Neural progenitor cell (in vitro differentiated cells): Measurements from ENCODE around the gene EMSY. TPM values are rescaled to one million over a fixed set of nuclear protein-coding genes. Genes with fewer than 3 reads are reported as not detected.

ENCODE experiments used
- DNase-seq: peaks from one replicate; pipeline ENCODE4 v3.0.0-alpha.2; 2016; ENCODE audit warnings: low spot score
- H2AFZ ChIP-seq: fragments of 200-600 bp; sonication (generic); replicated peaks from 2 replicates; pipeline ENCODE4 v1.6.1; 2016; ENCODE audit warnings: antibody characterized with exemption
- H3F3A ChIP-seq: fragments of 200-600 bp; sonication (generic); 2 replicates; pipeline ENCODE4 v1.6.1; 2016; ENCODE audit warnings: antibody characterized with exemption, low read depth
- H3K27ac ChIP-seq: fragments of 200-600 bp; sonication (generic); 2 replicates; pipeline ENCODE4 v1.5.1; 2016; ENCODE audit warnings: mild to moderate bottlenecking
- H3K27me3 ChIP-seq: fragments of 200-600 bp; sonication (generic); 2 replicates; pipeline ENCODE4 v1.6.1; 2016; ENCODE audit warnings: mild to moderate bottlenecking, moderate library complexity
- H3K36me3 ChIP-seq: fragments of 200-600 bp; sonication (generic); 2 replicates; pipeline ENCODE4 v1.5.1; 2016
- H3K4me1 ChIP-seq: fragments of 200-600 bp; sonication (generic); 2 replicates; pipeline ENCODE4 v1.6.1; 2016; ENCODE audit warnings: mixed run types
- H3K4me2 ChIP-seq: fragments of 200-600 bp; sonication (generic); 2 replicates; pipeline ENCODE4 v1.6.1; 2016
- H3K4me3 ChIP-seq: fragments of 200-600 bp; sonication (generic); 2 replicates; pipeline ENCODE4 v1.5.1; 2016
- H3K79me2 ChIP-seq: fragments of 200-600 bp; sonication (generic); 2 replicates; pipeline ENCODE4 v1.6.1; 2016; ENCODE audit warnings: low read depth
- H3K9ac ChIP-seq: fragments of 200-600 bp; sonication (generic); 2 replicates; pipeline ENCODE4 v1.6.1; 2016
- H3K9me3 ChIP-seq: fragments of 200-600 bp; sonication (generic); 2 replicates; pipeline ENCODE4 v1.5.1; 2016; ENCODE audit warnings: low read depth
- H4K20me1 ChIP-seq: fragments of 200-600 bp; sonication (generic); 2 replicates; pipeline ENCODE4 v1.6.1; 2016; ENCODE audit warnings: low read depth
- H3K27ac Mint-ChIP-seq: 3 replicates; pipeline ENCODE4 v1.8.0; 2021; ENCODE audit warnings: mixed read lengths
- H3K27me3 Mint-ChIP-seq: 2 replicates; pipeline ENCODE4 v1.8.0; 2022; ENCODE audit warnings: low read depth, mild to moderate bottlenecking, inconsistent platforms, moderate library complexity, mixed read lengths; ENCODE audit not compliant: insufficient read depth
- H3K36me3 Mint-ChIP-seq: 3 replicates; pipeline ENCODE4 v1.8.0; 2021; ENCODE audit warnings: mixed read lengths
- H3K4me1 Mint-ChIP-seq: 3 replicates; pipeline ENCODE4 v1.8.0; 2021; ENCODE audit warnings: mixed read lengths
- H3K4me3 Mint-ChIP-seq: 3 replicates; pipeline ENCODE4 v1.8.0; 2021; ENCODE audit warnings: mild to moderate bottlenecking, moderate library complexity, mixed read lengths
- H3K9me3 Mint-ChIP-seq: 3 replicates; pipeline ENCODE4 v1.8.0; 2020; ENCODE audit warnings: mixed read lengths
- CTCF ChIP-seq: fragments of 200-600 bp; sonication (generic); IDR thresholded peaks from 2 replicates; pipeline ENCODE4 v1.5.1; 2017; ENCODE audit warnings: antibody characterized with exemption, mild to moderate bottlenecking
- EZH2 ChIP-seq: fragments of 200-600 bp; sonication (generic); IDR thresholded peaks from 2 replicates; pipeline ENCODE4 v1.6.1; 2017; ENCODE audit warnings: antibody characterized with exemption, mild to moderate bottlenecking, moderate library complexity
- EZH2phosphoT487 ChIP-seq: fragments of 200-600 bp; sonication (generic); IDR thresholded peaks from 2 replicates; pipeline ENCODE4 v1.6.1; 2017; ENCODE audit warnings: antibody characterized with exemption
- total RNA-seq: library from RNA; depleted of rRNA; stranded (reverse); fragments of >200 nt; gene quantifications from 2 replicates; pipeline ENCODE4 v1.2.3, GENCODE V29; 2015; ENCODE audit warnings: low replicate concordance

The EMSY gene
- total RNA-seq, 1 donor from 2014 or later, result 92.0 TPM

GRCh38 chr11:76599041-76600013, 154.5 kb downstream of the EMSY start:
- H3K9me3 Mint-ChIP-seq, result no peaks in the 10 kb centered on the region
- no peak overlapping the region for H3K27ac ChIP-seq
- no peaks in the 10 kb centered on the region for H3K36me3 Mint-ChIP-seq
- peaks cover 4% of the 10 kb centered on the region for H3K27me3 Mint-ChIP-seq
- H3K36me3 ChIP-seq, result no peaks in the 10 kb centered on the region
- no peaks in the 10 kb centered on the region for H4K20me1 ChIP-seq
- no peaks in the 10 kb centered on the region for H3K4me1 Mint-ChIP-seq
- no peaks in the 10 kb centered on the region for H3F3A ChIP-seq
- H3K4me2 ChIP-seq, result no peak overlapping the region
- no peak overlapping the region for H3K27ac Mint-ChIP-seq
- DNase-seq, result no peak
- no peak overlapping the region for H3K4me3 Mint-ChIP-seq
- no peak overlapping the region for H3K4me3 ChIP-seq
- H3K9ac ChIP-seq, result no peak overlapping the region
- H3K79me2 ChIP-seq, result no peaks in the 10 kb centered on the region
- no peaks in the 10 kb centered on the region for H3K9me3 ChIP-seq
- peak overlapping the region; percentile 30 for H2AFZ ChIP-seq
- TF ChIP-seq CTCF (no peak), EZH2phosphoT487 (no peak), EZH2 (no peak)
- peaks cover 8% of the 10 kb centered on the region for H3K4me1 ChIP-seq
- H3K27me3 ChIP-seq, result no peaks in the 10 kb centered on the region

- H3K4me1 Mint-ChIP-seq, result no peaks in the 10 kb centered on the region
- Histone ChIP-seq H3F3A (no peaks in the 10 kb centered on the region), H3K36me3 (no peaks in the 10 kb centered on the region), H2AFZ (no peak overlapping the region), H3K4me1 (peaks cover 8% of the 10 kb centered on the region), H3K4me2 (no peak overlapping the region), H3K9ac (no peak overlapping the region), H3K4me3 (no peak overlapping the region), H3K27ac (no peak overlapping the region), H4K20me1 (no peaks in the 10 kb centered on the region), H3K9me3 (no peaks in the 10 kb centered on the region), H3K27me3 (no peaks in the 10 kb centered on the region), H3K79me2 (no peaks in the 10 kb centered on the region)
- H3K36me3 Mint-ChIP-seq, result no peaks in the 10 kb centered on the region
- H3K27me3 Mint-ChIP-seq, result peaks cover 5% of the 10 kb centered on the region
- TF ChIP-seq EZH2, result no peak
- TF ChIP-seq EZH2phosphoT487, result no peak
- no peak for TF ChIP-seq CTCF
- H3K27ac Mint-ChIP-seq, result no peak overlapping the region
- H3K4me3 Mint-ChIP-seq, result no peak overlapping the region
- H3K9me3 Mint-ChIP-seq, result no peaks in the 10 kb centered on the region
- DNase-seq, result no peak
Measured at GRCh38 chr11:76600124-76600655, 155.4 kb downstream of the EMSY start.

GRCh38 chr11:76601272-76601671, 156.5 kb downstream of the EMSY start:
- H3K4me3 Mint-ChIP-seq, result no peak overlapping the region
- H3K27me3 ChIP-seq, result no peaks in the 10 kb centered on the region
- peaks cover 7% of the 10 kb centered on the region for H3K9me3 Mint-ChIP-seq
- no peak overlapping the region for H3K27ac Mint-ChIP-seq
- no peak overlapping the region for H3K9ac ChIP-seq
- H3K4me1 Mint-ChIP-seq, result peaks cover 3% of the 10 kb centered on the region
- H3K4me1 ChIP-seq, result peaks cover 8% of the 10 kb centered on the region
- H3K36me3 ChIP-seq, result no peaks in the 10 kb centered on the region
- no peak overlapping the region for H3K27ac ChIP-seq
- TF ChIP-seq EZH2phosphoT487, result no peak
- no peak for TF ChIP-seq CTCF
- TF ChIP-seq EZH2, result no peak
- H3K4me3 ChIP-seq, result no peak overlapping the region
- H3F3A ChIP-seq, result no peaks in the 10 kb centered on the region
- no peaks in the 10 kb centered on the region for H3K9me3 ChIP-seq
- H3K36me3 Mint-ChIP-seq, result peaks cover 3% of the 10 kb centered on the region
- no peak for DNase-seq
- H4K20me1 ChIP-seq, result no peaks in the 10 kb centered on the region
- peaks cover 5% of the 10 kb centered on the region for H3K27me3 Mint-ChIP-seq
- no peak overlapping the region for H2AFZ ChIP-seq
- no peaks in the 10 kb centered on the region for H3K79me2 ChIP-seq
- no peak overlapping the region for H3K4me2 ChIP-seq
